ENCODE results near the gene THRAP3. TPM values are rescaled to one million over a fixed set of nuclear protein-coding genes. Genes with fewer than 3 reads are reported as not detected.

THRAP3 gene
- total RNA-seq, 1 experiment from 2014 or later: 97.5 TPM

- DNase-seq: no peak
- intact Hi-C loops (cut with micrococcal nuclease; ENCODE audit: unreplicated experiment): no loop called here
- H3K4me3 Mint-ChIP-seq (ENCODE audit: low read depth, unreplicated experiment): no peak overlapping the region
- no peaks in the 10 kb centered on the region for H3K27me3 Mint-ChIP-seq (ENCODE audit: unreplicated experiment)
- H3K4me1 Mint-ChIP-seq (ENCODE audit: low read depth, unreplicated experiment): peaks cover 20% of the 10 kb centered on the region
- BruUV-seq (replicated peaks): no TSS peak
- H3K9me3 Mint-ChIP-seq (ENCODE audit: low read depth, unreplicated experiment): no peaks in the 10 kb centered on the region
- H3K36me3 Mint-ChIP-seq (ENCODE audit: insufficient read depth, unreplicated experiment): peaks cover 4% of the 10 kb centered on the region
- no peak for TF ChIP-seq CTCF (IDR thresholded peaks at IDR 0.05; ENCODE audit: unreplicated experiment)
- CTCF ChIA-PET: interaction anchor here (0.6 to 0.7 kb wide), 2 partner anchors 11 to 82 kb away, joined by 3 to 4 read pairs; no protein-coding TSS in a partner anchor
- H3K27ac Mint-ChIP-seq (ENCODE audit: unreplicated experiment): no peak overlapping the region
Observed at GRCh38 chr1:36198641-36199040, 25.6 kb upstream of the THRAP3 start.

DNA sequence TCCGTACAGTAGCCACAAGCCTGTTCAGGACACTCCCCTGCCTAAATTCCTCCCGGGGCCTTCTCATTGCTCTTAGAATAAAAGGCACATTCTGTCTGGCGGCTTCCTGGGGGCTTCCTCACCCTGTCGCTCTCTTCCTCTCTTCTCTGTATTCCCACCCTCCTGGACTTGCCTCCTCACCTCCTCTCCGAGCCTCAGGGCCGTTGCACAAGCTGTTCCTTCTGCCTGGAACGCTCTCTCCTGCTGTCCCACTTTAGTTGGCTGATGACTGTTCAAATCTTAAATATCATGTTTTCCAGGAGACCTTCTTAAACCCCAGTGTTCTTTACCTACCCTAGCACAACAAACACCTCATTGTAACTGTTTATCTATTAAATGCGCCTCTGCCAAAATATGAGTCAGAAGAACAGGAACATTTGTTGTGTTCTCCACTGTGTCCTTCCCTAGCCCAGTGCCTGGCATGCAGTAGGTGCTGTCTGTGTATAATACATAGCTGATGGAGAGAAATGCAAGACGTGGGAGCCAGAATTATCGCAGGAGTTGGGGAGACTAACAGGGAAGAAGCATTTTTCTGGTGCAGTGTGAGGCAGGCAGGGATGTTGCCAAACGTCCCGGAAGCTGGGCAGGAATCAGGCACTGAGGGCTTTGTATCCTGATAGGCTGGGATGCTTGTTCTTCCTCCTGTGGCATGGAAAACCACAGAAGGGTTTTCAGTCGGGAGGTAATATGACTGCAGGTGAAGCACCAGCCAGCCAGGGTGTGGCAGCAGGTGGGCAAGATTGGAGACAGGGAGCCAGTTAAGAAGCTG, 24.1 kb upstream of the THRAP3 start:
- intact Hi-C loops (cut with micrococcal nuclease; ENCODE audit: unreplicated experiment): loop anchor here (2.0 kb wide), 1 partner anchor 25 kb away; the partner anchor contains the start of gene THRAP3
- H3K4me1 Mint-ChIP-seq (ENCODE audit: low read depth, unreplicated experiment): peaks cover 27% of the 10 kb centered on the region
- BruUV-seq (replicated peaks): no TSS peak
- H3K9me3 Mint-ChIP-seq (ENCODE audit: low read depth, unreplicated experiment): peaks cover 3% of the 10 kb centered on the region
- TF ChIP-seq CTCF (IDR thresholded peaks at IDR 0.05; ENCODE audit: unreplicated experiment): no peak
- H3K36me3 Mint-ChIP-seq (ENCODE audit: insufficient read depth, unreplicated experiment): peaks cover 4% of the 10 kb centered on the region
- H3K27me3 Mint-ChIP-seq (ENCODE audit: unreplicated experiment): no peaks in the 10 kb centered on the region
- H3K4me3 Mint-ChIP-seq (ENCODE audit: low read depth, unreplicated experiment): peak overlapping the region; percentile 4
- CTCF ChIA-PET: interaction anchor here (0.6 to 1.6 kb wide), 4 partner anchors 24 to 578 kb away, joined by 4 to 8 read pairs (median 4); partner anchors contain the start of gene THRAP3
- H3K27ac Mint-ChIP-seq (ENCODE audit: unreplicated experiment): peak overlapping the region; percentile 53
- DNase-seq: peak; percentile 55

GRCh38 chr1:36203027-36203553, 21.2 kb upstream of the THRAP3 start:
- no peak overlapping the region for H3K4me3 Mint-ChIP-seq (ENCODE audit: low read depth, unreplicated experiment)
- TF ChIP-seq CTCF (IDR thresholded peaks at IDR 0.05; ENCODE audit: unreplicated experiment): no peak
- no peak overlapping the region for H3K27ac Mint-ChIP-seq (ENCODE audit: unreplicated experiment)
- H3K36me3 Mint-ChIP-seq (ENCODE audit: insufficient read depth, unreplicated experiment): peaks cover 4% of the 10 kb centered on the region
- H3K9me3 Mint-ChIP-seq (ENCODE audit: low read depth, unreplicated experiment): peaks cover 3% of the 10 kb centered on the region
- no peaks in the 10 kb centered on the region for H3K27me3 Mint-ChIP-seq (ENCODE audit: unreplicated experiment)
- BruUV-seq (replicated peaks): no TSS peak
- DNase-seq: no peak
- intact Hi-C loops (cut with micrococcal nuclease; ENCODE audit: unreplicated experiment): no loop called here
- peaks cover 27% of the 10 kb centered on the region for H3K4me1 Mint-ChIP-seq (ENCODE audit: low read depth, unreplicated experiment)
- CTCF ChIA-PET: no interaction called here

GRCh38 chr1:36203554-36204346, 20.5 kb upstream of the THRAP3 start:
- BruUV-seq (replicated peaks): no TSS peak
- Mint-ChIP-seq H3K27ac (ENCODE audit: unreplicated experiment) (peak overlapping the region; percentile 58), H3K9me3 (ENCODE audit: low read depth, unreplicated experiment) (peaks cover 3% of the 10 kb centered on the region), H3K36me3 (ENCODE audit: insufficient read depth, unreplicated experiment) (peaks cover 4% of the 10 kb centered on the region), H3K4me3 (ENCODE audit: low read depth, unreplicated experiment) (no peak overlapping the region), H3K27me3 (ENCODE audit: unreplicated experiment) (no peaks in the 10 kb centered on the region), H3K4me1 (ENCODE audit: low read depth, unreplicated experiment) (peaks cover 27% of the 10 kb centered on the region)
- no peak for DNase-seq
- intact Hi-C loops (cut with micrococcal nuclease; ENCODE audit: unreplicated experiment): no loop called here
- TF ChIP-seq CTCF (IDR thresholded peaks at IDR 0.05; ENCODE audit: unreplicated experiment): no peak
- CTCF ChIA-PET: no interaction called here

Measured in Calu3 (cell line).